Measurements from ENCODE around the gene ADARB2.

DNA sequence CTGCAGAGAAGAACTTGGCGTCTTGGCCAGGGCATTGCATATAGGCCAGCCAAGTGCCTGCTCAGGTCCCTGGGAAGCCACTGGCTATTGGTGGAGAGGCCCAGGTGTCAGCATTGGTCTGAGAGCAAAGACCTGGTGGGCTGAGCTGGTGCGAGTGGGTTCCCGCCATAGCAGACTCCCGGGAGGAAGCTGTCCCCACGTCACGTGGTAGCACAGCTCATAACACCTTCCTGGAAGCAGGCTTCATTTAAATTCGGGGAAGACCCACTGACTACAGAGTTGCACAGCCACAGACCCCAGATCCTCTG lies 550.7 kb downstream of the ADARB2 start:
- TF ChIP-seq, protein P1, sequence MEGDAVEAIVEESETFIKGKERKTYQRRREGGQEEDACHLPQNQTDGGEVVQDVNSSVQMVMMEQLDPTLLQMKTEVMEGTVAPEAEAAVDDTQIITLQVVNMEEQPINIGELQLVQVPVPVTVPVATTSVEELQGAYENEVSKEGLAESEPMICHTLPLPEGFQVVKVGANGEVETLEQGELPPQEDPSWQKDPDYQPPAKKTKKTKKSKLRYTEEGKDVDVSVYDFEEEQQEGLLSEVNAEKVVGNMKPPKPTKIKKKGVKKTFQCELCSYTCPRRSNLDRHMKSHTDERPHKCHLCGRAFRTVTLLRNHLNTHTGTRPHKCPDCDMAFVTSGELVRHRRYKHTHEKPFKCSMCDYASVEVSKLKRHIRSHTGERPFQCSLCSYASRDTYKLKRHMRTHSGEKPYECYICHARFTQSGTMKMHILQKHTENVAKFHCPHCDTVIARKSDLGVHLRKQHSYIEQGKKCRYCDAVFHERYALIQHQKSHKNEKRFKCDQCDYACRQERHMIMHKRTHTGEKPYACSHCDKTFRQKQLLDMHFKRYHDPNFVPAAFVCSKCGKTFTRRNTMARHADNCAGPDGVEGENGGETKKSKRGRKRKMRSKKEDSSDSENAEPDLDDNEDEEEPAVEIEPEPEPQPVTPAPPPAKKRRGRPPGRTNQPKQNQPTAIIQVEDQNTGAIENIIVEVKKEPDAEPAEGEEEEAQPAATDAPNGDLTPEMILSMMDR (IDR thresholded peaks at IDR 0.05): no peak
- no peak for TF ChIP-seq POLR2A (IDR thresholded peaks at IDR 0.05)
